K562 (cell line): Measurements from ENCODE around the gene SAP25. TPM values are rescaled to one million over a fixed set of nuclear protein-coding genes. Genes with fewer than 3 reads are reported as not detected.

ENCODE experiments used
- CBX2 ChIP-seq: fragments of 200-600 bp; sonication (generic); IDR thresholded peaks from one replicate; pipeline ENCODE4 v1.6.1; 2012; ENCODE audit warnings: mild to moderate bottlenecking, low read length, inconsistent platforms; ENCODE audit not compliant: insufficient read depth, poor library complexity, severe bottlenecking
- CHD7 ChIP-seq: fragments of 200-600 bp; sonication (generic); IDR thresholded peaks from one replicate; pipeline ENCODE4 v1.6.1; 2012; ENCODE audit warnings: mild to moderate bottlenecking, low read depth, low read length, inconsistent platforms
- FOSL1 ChIP-seq: fragments of 200-800 bp; sonication (Bioruptor generic); conservative IDR thresholded peaks from 2 replicates; pipeline ENCODE4 v1.6.1; 2016; ENCODE audit warnings: missing genetic modification characterization, missing compliant biosample characterization
- GATAD2B ChIP-seq: fragments of 450-650 bp; IDR thresholded peaks from 2 replicates; pipeline ENCODE4 v1.6.1; 2017; ENCODE audit warnings: mild to moderate bottlenecking, borderline replicate concordance
- NFIC ChIP-seq: fragments of 450-650 bp; IDR thresholded peaks from 2 replicates; pipeline ENCODE4 v1.6.1; 2017; ENCODE audit warnings: mild to moderate bottlenecking, inconsistent platforms
- NRF1 ChIP-seq, 2 experiments: fragments of 450-650 bp; IDR thresholded peaks in 1 of 2; conservative IDR thresholded peaks in 1 of 2; 2 replicates each; pipeline ENCODE4 v1.6.1; 2014; ENCODE audit warnings: mild to moderate bottlenecking in 2 of 2
- ZNF263 ChIP-seq: sonication (generic); formaldehyde crosslinking; IDR thresholded peaks from 2 replicates; pipeline ENCODE4 v1.8.0; 2022; ENCODE audit warnings: mild to moderate bottlenecking, missing genetic modification reagents, borderline replicate concordance
- polyA plus RNA-seq, 8 experiments: library from polyadenylated mRNA; depleted of rRNA in 4 of 8; stranded (reverse) in 5 of 8; unstranded in 3 of 8; fragments of >200 nt; fragmentation: Nextera tagmentation in 2 of 8; fragmentation: Illumina TruSeq in 1 of 8; extraction: Ambion mirVana in 2 of 8; extraction: Trizol in 1 of 8; gene quantifications; 2 replicates each; pipeline versions ENCODE4 v1.2.1 to v1.2.3, GENCODE V29; 2011 to 2014; ENCODE audit warnings: inconsistent platforms in 1 of 8, missing spikeins in 1 of 8
- total RNA-seq, 7 experiments: library from RNA; depleted of rRNA in 6 of 7; stranded (reverse); fragments of >200 nt in 6 of 7; fragmentation: Illumina TruSeq in 2 of 7; extraction: Trizol in 2 of 7; gene quantifications; 2 replicates each; pipeline versions ENCODE4 v1.2.1 to v1.2.3, GENCODE V29; 2011 to 2021; ENCODE audit warnings: low replicate concordance in 1 of 7
- TF ChIP-seq, protein P1 (sequence below): sonication (generic); formaldehyde crosslinking; IDR thresholded peaks from 2 replicates; pipeline ENCODE4 v1.8.1; 2023; ENCODE audit warnings: mild to moderate bottlenecking, missing genetic modification reagents
- TF ChIP-seq, protein P2 (sequence below): fragments of 200-800 bp; sonication (Bioruptor generic); IDR thresholded peaks from 2 replicates; pipeline ENCODE4 v1.6.1; 2017; ENCODE audit warnings: missing genetic modification characterization, missing compliant biosample characterization
- TF ChIP-seq, protein P3 (sequence below): fragments of 250-450 bp; sonication (Bioruptor Pico); IDR thresholded peaks from 2 replicates; pipeline ENCODE4 v1.8.0; 2022; ENCODE audit warnings: inconsistent platforms

The SAP25 gene
- total and polyA plus RNA-seq, 9 of the 15 experiments (the other 6 are each of a cell fraction or from before 2014, with no cell fraction given): 0.13 to 5.3 (median 0.78) TPM; not detected in 1

DNA sequence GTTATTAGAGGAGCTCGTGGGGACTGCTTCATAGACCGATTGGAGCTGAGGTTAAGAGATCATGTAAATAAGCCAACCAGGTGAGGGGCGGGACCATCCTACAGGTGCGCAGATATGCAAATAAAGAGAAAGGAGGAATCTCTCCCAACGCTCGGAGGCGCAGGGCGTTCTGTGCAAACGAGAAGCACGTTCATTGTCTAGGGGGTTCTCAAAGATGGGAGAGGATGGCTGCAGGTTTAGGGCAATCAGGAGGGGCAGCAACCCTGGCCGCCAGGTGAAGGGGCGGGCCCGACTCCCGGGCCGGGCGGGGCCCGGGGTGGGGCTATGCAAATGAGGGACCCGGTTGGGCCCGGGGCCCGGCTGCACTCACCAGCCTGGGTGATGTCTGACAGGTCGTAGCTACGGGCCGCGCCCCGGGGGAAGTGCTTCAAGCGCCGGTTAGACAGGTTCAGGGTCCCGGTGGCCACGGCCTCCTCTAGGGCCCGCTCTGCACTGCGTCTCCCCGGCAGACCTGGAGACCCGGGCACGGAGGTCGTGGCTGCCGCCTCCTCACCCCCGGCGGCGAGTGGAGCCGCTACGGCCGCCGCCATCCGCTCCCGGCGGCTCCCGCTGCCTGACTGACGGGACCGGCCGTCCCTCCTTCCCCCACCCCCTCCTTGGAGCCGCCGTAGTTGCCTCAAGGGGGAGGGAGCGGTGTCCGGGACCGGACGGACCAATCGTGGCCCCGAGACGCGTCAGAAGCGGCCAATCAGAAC lies 12.0 kb upstream of the SAP25 start, which contains the start of gene LRCH4 (continued):
- TF ChIP-seq, protein P1, sequence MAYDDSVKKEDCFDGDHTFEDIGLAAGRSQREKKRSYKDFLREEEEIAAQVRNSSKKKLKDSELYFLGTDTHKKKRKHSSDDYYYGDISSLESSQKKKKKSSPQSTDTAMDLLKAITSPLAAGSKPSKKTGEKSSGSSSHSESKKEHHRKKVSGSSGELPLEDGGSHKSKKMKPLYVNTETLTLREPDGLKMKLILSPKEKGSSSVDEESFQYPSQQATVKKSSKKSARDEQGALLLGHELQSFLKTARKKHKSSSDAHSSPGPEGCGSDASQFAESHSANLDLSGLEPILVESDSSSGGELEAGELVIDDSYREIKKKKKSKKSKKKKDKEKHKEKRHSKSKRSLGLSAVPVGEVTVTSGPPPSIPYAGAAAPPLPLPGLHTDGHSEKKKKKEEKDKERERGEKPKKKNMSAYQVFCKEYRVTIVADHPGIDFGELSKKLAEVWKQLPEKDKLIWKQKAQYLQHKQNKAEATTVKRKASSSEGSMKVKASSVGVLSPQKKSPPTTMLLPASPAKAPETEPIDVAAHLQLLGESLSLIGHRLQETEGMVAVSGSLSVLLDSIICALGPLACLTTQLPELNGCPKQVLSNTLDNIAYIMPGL (CRISPR knock-in tag): no peak
- TF ChIP-seq ZNF263 (CRISPR knock-in tag) (no peak), CBX2 (no peak), NRF1 (conservative IDR thresholded peaks at IDR 0.05 in 1 of 2, IDR thresholded peaks at IDR 0.05 in 1 of 2) (no peak), CHD7 (no peak), FOSL1 (tag) (peak; percentile 39; the same call in 1 of the 2 replicates), GATAD2B (no peak), NFIC (peak; percentile 75)
- TF ChIP-seq, protein P2, sequence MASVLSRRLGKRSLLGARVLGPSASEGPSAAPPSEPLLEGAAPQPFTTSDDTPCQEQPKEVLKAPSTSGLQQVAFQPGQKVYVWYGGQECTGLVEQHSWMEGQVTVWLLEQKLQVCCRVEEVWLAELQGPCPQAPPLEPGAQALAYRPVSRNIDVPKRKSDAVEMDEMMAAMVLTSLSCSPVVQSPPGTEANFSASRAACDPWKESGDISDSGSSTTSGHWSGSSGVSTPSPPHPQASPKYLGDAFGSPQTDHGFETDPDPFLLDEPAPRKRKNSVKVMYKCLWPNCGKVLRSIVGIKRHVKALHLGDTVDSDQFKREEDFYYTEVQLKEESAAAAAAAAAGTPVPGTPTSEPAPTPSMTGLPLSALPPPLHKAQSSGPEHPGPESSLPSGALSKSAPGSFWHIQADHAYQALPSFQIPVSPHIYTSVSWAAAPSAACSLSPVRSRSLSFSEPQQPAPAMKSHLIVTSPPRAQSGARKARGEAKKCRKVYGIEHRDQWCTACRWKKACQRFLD (CRISPR knock-in tag): no peak
- TF ChIP-seq, protein P3, sequence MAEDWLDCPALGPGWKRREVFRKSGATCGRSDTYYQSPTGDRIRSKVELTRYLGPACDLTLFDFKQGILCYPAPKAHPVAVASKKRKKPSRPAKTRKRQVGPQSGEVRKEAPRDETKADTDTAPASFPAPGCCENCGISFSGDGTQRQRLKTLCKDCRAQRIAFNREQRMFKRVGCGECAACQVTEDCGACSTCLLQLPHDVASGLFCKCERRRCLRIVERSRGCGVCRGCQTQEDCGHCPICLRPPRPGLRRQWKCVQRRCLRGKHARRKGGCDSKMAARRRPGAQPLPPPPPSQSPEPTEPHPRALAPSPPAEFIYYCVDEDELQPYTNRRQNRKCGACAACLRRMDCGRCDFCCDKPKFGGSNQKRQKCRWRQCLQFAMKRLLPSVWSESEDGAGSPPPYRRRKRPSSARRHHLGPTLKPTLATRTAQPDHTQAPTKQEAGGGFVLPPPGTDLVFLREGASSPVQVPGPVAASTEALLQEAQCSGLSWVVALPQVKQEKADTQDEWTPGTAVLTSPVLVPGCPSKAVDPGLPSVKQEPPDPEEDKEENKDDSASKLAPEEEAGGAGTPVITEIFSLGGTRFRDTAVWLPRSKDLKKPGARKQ (CRISPR knock-in tag): no peak
